Measurements from ENCODE around the gene MFRP.

Gene MFRP

GRCh38 chr11:119373059-119373920 is 26.8 kb upstream of the MFRP start:
- DNase-seq (ENCODE audit: low spot score): peak; percentile 2

DNA sequence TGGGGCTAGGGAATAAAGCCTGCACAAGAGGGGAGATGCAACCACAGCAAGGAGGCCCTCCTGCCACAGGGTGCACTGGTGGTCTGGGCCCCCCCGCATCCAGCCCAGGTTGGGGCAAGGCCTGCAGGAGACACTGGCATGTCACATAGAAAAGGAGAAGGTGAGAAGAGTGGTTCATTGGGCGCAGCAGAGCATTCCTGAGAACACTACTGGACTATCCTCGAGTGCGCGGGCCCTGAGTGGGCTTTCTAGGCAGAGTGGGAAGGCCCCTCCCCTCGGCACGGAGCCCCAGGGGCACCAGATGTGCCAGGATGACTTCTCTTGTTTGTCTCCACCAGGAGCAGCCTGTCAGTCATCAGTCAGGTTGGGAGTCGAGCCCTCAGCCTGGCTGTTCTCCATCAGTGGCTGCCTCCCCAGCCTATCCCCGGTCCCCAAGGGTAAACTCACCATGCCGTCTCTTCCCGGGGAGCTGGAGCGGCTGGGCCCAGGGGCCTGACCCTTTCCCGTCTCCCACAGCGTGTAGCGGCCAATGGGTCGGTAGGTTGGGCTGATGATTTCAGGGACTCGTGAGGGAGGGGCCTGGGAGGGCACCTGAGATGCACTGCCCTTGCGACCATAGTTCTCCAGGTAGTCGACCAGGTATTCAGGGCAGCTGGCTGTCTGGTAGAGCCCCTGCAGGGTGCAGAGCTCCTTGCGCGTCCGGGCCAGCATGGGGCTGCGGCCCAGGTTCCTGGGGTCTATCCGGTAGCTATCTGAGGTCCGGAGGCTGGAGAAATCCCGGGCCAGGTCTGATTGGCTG is 26.0 kb upstream of the MFRP start:
- no peak for DNase-seq (ENCODE audit: low spot score)

GRCh38 chr11:119371778-119372182 is 25.3 kb upstream of the MFRP start:
- peak; percentile 46 for DNase-seq (ENCODE audit: low spot score)

DNA sequence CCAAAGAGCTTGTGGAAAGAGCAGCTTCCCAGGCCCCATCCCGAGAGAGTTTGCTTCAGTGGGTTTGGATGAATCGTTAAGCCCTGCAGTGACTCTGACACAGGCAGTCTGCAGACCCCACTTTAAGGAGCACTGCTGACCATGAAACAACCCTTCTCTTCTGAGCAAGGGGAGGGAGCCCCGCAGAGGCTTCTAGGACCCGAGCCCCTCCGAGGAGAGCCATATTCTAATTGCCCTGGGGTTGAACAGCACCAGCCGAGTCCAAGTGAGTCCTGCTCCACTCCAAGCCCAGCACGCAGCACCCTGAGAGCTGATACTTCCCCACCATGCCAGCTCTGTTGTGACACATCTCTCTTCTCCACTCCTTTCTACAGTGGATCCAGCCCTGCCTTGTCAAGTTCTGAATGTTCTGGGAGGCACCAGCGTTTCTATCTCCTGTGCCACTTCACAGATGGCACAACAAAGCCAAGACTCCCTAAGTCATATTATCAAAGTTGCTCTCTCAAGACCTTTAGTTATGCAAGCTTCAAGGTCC is 24.6 kb upstream of the MFRP start:
- DNase-seq (ENCODE audit: low spot score): no peak

GRCh38 chr11:119370486-119371046 is 24.1 kb upstream of the MFRP start:
- DNase-seq (ENCODE audit: low spot score): no peak

- DNase-seq (ENCODE audit: low spot score): no peak
These were observed 22.8 kb upstream of the MFRP start for GRCh38 chr11:119369132-119369925.

DNA sequence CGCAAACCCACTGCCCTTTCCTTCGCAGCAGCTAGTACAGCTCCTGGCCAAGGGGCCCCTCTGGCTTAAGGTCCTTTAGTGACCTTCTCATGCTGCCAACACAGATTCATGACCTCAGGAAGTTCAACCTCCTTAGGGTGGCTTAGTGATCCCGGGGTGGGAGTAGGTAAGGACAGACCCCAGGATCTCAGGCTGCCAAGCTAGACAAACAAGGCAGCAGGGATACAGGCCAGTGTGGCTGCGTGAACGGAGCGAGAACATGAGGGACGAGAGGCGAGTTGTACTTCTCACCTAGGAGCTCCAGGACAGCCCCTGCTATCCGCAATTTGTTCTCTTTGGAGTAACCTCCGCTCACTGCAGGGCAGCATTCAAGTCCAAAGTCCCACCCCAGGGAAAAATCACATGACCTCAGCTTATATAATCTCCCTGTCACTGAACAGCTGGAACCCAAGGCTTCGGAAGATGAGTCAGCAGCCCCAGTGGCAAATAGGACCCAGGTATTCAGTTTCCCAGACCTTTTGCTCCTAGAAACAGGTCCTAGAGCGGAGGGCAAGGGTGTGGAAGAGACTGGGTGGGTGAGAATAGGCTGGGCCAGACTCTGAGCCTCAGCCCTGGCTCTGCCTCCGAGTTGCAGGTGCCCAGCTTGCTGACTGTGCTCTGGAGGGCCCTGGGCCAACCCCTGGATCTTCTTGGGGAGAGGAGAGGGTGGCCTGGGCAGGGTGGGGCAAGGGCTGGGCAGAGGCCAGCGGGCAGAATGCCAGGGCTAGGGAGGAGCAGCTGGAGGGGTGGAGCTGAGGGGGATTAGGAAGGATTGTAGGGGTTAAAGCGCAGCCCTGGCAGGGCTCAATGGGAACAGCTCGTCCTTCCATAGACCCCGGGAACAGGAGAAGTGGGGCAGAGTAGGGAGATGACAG is 21.9 kb upstream of the MFRP start:
- no peak for DNase-seq (ENCODE audit: low spot score)

GRCh38 chr11:119367661-119368120 is 21.2 kb upstream of the MFRP start:
- peak; percentile 56 for DNase-seq (ENCODE audit: low spot score)

DNA sequence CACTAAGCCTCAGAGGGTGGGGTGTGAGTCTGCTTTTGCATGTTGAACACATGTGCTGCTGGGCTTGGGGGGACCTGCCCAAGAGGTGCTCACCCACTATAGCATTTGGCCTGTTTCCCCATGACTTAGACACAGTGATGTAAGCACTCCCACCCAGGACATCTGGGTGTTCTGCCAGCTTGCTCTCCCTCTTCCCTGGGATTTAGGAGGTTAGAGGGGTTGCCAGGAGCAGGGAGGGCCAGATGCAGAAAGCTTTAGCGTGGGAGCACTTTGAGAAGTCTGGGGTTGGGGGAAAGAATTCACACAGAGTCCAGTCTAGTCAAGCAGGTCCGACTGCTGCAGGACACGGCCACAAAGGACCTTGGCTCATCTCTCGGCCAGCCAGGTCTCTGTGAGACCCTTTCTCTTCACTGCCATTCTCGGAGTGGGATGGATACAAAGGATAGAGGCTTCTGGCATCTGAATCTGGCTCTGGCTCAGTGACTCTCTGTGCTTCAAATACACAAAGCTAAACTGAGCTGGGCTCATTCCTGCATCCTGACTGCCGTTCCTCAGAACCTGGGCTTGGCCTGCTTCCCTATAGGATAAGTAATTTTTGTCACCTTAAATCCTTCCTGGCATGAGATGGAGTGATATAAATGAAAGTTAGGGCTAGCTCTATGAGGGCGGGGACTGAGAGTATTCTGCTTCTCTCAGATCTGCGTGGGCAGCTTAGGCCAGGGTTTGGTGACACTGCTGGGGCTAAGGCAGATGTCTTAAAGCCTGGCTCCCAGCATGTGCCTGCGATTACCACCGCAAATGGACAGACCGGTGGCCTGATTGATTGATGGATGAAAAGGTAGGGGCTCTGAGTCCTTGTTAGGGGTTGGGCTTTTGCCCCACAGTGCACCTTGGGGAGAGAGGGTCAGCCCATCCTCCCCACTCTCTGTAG is 20.4 kb upstream of the MFRP start:
- DNase-seq (ENCODE audit: low spot score): no peak

DNA sequence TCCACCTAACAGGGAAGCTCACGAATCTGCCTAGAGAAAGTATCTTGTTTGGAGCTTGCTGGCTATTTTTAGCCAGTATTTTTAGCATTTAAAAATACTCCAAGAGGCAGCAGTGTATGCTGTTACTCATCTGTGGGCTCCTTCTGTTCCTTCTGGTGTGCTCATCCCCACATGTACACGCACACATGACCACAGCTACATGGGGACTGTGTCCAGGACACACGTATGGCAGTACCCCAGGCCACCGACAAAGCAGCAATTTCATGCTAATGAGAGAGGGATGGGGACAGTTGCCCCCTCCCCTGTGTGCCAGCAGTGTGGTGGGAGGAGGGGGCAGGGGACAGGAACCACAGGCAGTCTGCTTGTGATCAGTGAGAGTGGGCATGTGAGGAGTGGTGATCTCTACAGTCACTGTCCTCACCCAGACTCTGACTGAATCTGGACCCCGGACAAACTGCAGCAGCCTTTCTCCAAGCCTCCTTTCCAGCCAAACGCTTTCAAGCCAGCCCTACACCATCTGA is 18.6 kb upstream of the MFRP start:
- DNase-seq (ENCODE audit: low spot score): no peak

- no peak for DNase-seq (ENCODE audit: low spot score)
These were observed 17.5 kb upstream of the MFRP start for GRCh38 chr11:119363851-119364590.

DNA sequence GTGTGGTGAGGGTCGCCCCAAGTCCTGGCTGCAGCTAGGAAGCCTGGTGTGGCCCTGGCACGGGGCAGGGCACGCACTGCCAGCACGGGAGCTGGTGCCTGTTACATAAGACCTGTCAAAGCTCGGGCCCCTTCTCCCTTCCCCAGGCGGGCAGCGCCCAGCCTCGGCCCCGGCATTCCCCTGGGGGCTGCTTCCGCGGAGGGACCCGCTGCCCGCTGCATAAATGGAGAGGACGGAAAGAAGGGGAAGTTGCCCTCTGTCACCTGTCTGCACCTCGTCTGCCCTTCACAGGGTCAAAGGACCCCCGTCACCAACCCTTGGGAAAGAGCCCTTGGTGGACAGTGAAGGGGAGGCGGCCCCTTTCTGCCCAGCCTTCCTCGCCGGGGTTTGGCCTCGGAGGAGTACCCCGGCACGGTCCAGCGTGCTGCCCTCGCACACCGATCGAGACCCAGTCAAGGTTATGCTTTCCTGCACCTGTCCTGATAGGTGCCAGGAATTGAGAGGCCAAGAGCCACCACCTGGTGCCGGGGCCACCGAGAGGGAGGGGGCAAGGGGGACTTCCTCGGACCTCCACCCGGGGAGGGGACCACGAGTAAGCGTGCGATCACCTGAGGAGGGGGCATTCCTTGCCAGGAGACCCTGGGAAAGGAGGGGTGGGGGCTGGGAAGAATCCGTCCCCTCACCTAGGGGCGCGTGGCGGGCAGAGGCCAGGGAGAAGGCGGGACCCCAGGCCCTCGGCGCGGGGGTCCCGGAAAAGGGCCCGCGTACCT is 16.8 kb upstream of the MFRP start:
- DNase-seq (ENCODE audit: low spot score): no peak

DNA sequence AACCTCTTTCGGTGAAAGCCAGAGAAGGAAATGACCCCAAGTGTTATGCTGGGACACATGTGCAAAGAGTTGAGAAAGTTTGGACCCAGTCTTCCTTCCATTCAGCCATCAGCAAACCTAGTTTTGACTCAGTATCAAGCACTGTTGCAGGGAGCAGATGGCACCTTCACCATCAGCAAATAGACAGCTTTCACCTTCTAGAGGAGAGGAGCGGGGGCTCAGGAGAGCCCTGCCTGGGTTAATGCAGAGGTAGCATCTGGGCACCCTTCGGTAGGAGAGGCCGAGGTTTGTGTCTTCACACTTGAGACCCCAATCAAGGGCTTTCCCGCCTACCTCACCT is 16.2 kb upstream of the MFRP start:
- no peak for DNase-seq (ENCODE audit: low spot score)

GRCh38 chr11:119361941-119362725 is 15.6 kb upstream of the MFRP start:
- no peak for DNase-seq (ENCODE audit: low spot score)

DNA sequence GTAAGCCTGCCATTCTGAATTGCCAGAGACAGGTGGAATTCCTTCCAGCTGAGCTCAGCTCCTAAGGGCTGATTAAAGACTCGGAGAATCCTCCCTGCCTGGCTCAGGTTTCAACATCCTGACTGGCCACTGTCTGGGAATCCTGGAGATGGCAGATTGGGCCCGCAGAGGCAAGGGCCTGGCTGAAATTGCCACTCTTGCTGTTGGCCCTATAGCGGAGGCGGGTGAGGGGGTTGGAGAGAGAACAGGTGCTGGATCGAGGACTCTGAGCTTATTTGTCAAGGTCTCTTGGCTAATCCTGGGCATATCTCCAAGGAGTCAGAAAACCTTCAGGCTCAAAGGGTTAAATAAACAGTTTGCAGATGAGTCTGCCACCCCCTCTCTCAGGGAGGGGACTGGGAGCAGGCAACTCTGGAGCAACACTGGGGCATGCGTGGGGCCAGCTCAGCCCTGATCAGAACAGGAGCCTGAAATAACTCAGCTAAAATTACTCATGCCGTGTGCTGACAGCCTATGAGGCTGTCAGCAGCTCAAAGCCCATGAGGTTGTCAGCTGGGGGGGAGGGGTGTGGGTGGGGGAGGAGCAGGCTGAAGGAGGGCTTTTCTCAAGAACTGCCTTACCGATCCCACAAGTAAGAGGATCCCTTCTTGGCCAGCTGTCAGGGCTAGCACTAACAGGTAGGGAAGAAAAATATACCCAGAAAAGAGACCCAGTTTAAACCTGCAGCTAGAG is 14.7 kb upstream of the MFRP start:
- DNase-seq (ENCODE audit: low spot score): no peak

Data from NAMALWA (cell line).